Transverse colon (tissue), 4 donors: ENCODE data around the gene KLHL21. TPM values are rescaled to one million over a fixed set of nuclear protein-coding genes. Genes with fewer than 3 reads are reported as not detected.

Experiments
- DNase-seq: peaks from one replicate; pipeline ENCODE4 v3.0.0-alpha.2; 2019
- H3K27ac ChIP-seq, 4 donors: fragments of 200-600 bp; sonication (generic); 2 replicates each; pipeline ENCODE4 v1.5.1; 2016 to 2018; ENCODE audit warnings: inconsistent platforms in 4 of 4
- H3K27me3 ChIP-seq: fragments of 200-600 bp; sonication (generic); 2 replicates; pipeline ENCODE4 v1.5.1; 2017; ENCODE audit warnings: inconsistent platforms
- H3K36me3 ChIP-seq, 4 donors: fragments of 200-600 bp; sonication (generic); 2 replicates each; pipeline ENCODE4 v1.5.1; 2017 to 2019; ENCODE audit warnings: inconsistent platforms in 4 of 4
- H3K4me1 ChIP-seq, 4 donors: fragments of 200-600 bp; sonication (generic); 2 replicates each; pipeline ENCODE4 v1.5.1; 2017 to 2020; ENCODE audit warnings: inconsistent platforms in 4 of 4
- H3K4me3 ChIP-seq, 4 donors: fragments of 200-600 bp; sonication (generic); 1 replicate in 1 of 4; 2 replicates in 3 of 4; pipeline versions ENCODE4 v1.5.1 to v1.6.1; 2017 to 2019; ENCODE audit warnings: inconsistent platforms in 4 of 4
- H3K9me3 ChIP-seq, 2 donors: fragments of 200-600 bp; sonication (generic); 2 replicates each; pipeline ENCODE4 v1.5.1; 2017 to 2019; ENCODE audit warnings: inconsistent platforms in 2 of 2
- EP300 ChIP-seq: sonication (generic); formaldehyde crosslinking; IDR thresholded peaks from one replicate; pipeline ENCODE4 v1.6.1; 2017; ENCODE audit warnings: antibody characterized with exemption, low read depth
- POLR2A ChIP-seq: fragments of 450-650 bp; IDR thresholded peaks from one replicate; pipeline ENCODE4 v1.6.1; 2016; ENCODE audit warnings: antibody characterized with exemption, mild to moderate bottlenecking, moderate library complexity
- POLR2AphosphoS5 ChIP-seq, 3 donors: sonication (generic); formaldehyde crosslinking; IDR thresholded peaks; one replicate each; pipeline ENCODE4 v1.6.1; 2016; ENCODE audit warnings: antibody characterized with exemption in 3 of 3
- WGBS, 2 donors: methylation state at CpG; one replicate each; pipeline ENCODE4 v1.1.5; 2018; ENCODE audit warnings: low coverage in 1 of 2; 5-methylcytosine and 5-hydroxymethylcytosine counted together
- in situ Hi-C, 4 donors: fragments of 200-750 bp; cut with MboI; loops; one replicate each; pipeline versions ENCODE4 v1.15.0 to v1.15.1; 2017; ENCODE audit warnings: low sequenced_read_pairs in 3 of 4, low pct_ligation_motif_present in 1 of 4, low pct_unique_long_range_greater_than_20kb in 1 of 4
- intact Hi-C: fragments of 100-400 bp; cut with DNase I; formaldehyde crosslinking; loops from one replicate; pipeline ENCODE4 v1.15.1; 2023; ENCODE audit warnings: low total_unique reads
- total RNA-seq, 4 donors: library from RNA; depleted of rRNA; stranded (reverse); fragments of >200 nt; gene quantifications; one replicate each; pipeline ENCODE4 v1.1.0, GENCODE V29; 2016
- TF ChIP-seq, protein P1 (sequence below), 5 experiments: fragments of 200-600 bp in 3 of 5; fragments of 450-650 bp in 2 of 5; sonication (generic) in 3 of 5; IDR thresholded peaks; 1 replicate in 2 of 5; 2 replicates in 3 of 5; pipeline ENCODE4 v1.5.1; 2016 to 2017; ENCODE audit warnings: antibody characterized with exemption in 5 of 5, inconsistent platforms in 3 of 5, mild to moderate bottlenecking in 2 of 5, moderate library complexity in 1 of 5

The KLHL21 gene
- total RNA-seq, 4 donors from 2014 or later, result 23.6 to 67.7 (median 36.1) TPM

DNA sequence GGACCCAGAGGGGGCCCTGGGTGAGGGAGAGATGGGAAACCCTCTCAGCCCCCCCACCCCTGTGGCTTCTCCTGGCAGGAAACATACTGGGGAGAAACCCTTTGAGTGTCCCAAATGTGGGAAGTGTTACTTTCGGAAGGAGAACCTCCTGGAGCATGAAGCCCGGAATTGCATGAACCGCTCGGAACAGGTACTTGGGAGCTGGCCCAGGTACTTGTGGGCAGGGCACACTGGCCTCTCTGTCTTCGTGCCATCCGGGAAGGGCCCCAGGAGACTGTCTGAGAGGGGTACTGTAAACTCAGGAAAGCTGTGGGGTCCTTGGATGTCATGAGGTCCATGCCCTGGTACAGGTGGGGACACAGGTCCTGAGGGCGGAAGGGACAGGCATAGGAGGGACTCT, 16.8 kb downstream of the KLHL21 start:
- no peak overlapping the region for H3K27ac ChIP-seq
- intact Hi-C loops, result no loop called here
- no peak overlapping the region for H3K4me3 ChIP-seq
- in situ Hi-C loops, result no loop called here
- H3K27me3 ChIP-seq, result no peaks in the 10 kb centered on the region
- DNase-seq, result no peak
- peaks cover 10 to 39% (median 30%) of the 10 kb centered on the region in 4 donors for H3K4me1 ChIP-seq
- 97% methylated on average over 7 of the region's 7 CpGs; no CpG with 5 or more reads in 1 of the 2 donors for WGBS, 2 donors
- TF ChIP-seq, protein P1, sequence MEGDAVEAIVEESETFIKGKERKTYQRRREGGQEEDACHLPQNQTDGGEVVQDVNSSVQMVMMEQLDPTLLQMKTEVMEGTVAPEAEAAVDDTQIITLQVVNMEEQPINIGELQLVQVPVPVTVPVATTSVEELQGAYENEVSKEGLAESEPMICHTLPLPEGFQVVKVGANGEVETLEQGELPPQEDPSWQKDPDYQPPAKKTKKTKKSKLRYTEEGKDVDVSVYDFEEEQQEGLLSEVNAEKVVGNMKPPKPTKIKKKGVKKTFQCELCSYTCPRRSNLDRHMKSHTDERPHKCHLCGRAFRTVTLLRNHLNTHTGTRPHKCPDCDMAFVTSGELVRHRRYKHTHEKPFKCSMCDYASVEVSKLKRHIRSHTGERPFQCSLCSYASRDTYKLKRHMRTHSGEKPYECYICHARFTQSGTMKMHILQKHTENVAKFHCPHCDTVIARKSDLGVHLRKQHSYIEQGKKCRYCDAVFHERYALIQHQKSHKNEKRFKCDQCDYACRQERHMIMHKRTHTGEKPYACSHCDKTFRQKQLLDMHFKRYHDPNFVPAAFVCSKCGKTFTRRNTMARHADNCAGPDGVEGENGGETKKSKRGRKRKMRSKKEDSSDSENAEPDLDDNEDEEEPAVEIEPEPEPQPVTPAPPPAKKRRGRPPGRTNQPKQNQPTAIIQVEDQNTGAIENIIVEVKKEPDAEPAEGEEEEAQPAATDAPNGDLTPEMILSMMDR (IDR thresholded peaks at IDR 0.05), result no peak
- TF ChIP-seq EP300, result no peak
- TF ChIP-seq POLR2A, result no peak
- no peak for TF ChIP-seq POLR2AphosphoS5 (IDR thresholded peaks at IDR 0.05)
- peaks cover 0 to 16% (median 4%) of the 10 kb centered on the region in 4 donors for H3K36me3 ChIP-seq
- no peaks in the 10 kb centered on the region for H3K9me3 ChIP-seq

DNA sequence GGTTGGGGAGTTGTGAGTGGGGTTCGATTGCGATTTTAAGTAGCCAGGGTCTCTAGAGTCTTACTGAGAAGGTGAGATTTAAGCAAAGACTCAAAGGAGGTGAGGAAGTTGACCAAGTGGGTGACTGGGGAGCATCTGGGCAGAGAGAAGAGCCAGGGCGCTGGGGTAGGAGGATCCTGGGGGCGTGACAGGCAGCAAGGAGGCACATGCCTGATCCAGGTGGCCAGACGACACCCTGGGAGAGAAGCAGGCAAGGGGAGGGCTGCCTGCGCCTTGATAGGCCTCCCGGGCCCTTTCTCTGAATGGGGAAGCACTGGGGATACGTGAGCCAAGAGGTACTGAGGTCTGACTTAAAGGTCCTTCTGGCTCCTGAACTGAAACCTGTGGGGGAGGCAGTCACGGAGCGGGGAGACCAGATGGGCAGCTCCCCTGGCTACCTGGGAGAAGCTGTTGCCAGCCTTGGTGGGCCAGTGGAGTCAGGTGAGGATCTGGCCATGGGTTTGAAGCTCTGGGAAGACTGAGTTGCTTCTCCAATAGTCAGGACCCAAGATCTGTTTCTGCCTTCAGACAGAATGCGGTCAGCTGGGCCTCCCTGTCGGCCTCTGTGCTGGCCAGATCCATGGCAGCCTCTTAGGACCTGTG, 17.5 kb downstream of the KLHL21 start:
- Histone ChIP-seq H3K36me3 (peaks cover 0 to 16% (median 4%) of the 10 kb centered on the region in 4 donors), H3K27ac (no peak overlapping the region), H3K27me3 (no peaks in the 10 kb centered on the region), H3K4me1 (peaks cover 12 to 45% (median 36%) of the 10 kb centered on the region in 4 donors), H3K4me3 (no peak overlapping the region), H3K9me3 (no peaks in the 10 kb centered on the region)
- WGBS, 2 donors, result 94% methylated on average over 12 of the region's 12 CpGs; no CpG with 5 or more reads in 1 of the 2 donors
- no peak for DNase-seq
- intact Hi-C loops (no loop called here), in situ Hi-C loops (no loop called here)
- TF ChIP-seq, protein P1 (IDR thresholded peaks at IDR 0.05), result no peak
- TF ChIP-seq EP300 (no peak), POLR2A (no peak), POLR2AphosphoS5 (IDR thresholded peaks at IDR 0.05) (no peak)

DNA sequence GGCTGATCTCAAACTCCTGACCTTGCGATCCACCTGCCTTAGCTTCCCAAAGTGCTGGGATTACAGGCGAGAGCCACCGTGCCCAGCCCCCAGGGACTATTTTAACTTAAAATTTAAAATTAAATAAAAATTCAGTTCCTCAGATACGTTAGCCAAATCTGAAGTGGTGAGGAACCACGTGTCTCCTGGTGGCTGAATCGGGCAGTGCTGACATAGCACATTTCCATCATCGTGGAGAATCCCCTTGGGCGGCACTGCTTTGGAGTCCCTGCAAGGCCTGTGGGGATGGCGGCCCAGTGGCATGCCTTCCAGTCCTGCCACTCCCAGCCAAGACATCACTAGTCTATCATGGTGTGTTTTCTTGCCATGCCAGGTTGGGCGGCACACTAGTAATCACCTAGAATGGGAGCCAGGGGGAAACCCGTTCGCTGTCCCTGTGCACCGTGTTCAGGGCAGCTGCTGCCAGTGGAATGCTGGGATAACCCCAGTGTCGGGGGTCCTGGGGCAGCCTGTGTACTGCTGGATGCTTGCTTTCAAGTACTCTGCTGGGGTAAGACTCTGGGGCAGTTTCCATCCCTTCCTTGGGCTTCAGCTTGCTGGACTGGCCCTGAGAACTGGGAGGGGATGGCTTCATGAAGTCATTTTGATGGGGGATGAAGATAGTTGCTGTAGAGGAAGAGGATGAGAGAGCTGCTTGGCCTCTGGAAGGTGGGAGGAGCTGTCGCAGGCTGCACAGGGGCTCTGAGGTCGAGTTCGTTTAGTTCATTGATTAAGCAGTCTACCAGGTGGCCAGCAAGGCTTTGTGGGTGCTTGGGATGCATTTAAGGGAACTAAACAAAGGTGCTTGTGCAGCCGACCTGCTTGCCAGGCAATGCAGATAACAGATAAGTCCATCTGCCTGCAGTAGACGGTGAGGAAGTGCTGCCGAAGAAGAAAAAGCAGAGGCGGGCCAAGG, 18.3 kb downstream of the KLHL21 start:
- Histone ChIP-seq H3K9me3 (no peaks in the 10 kb centered on the region), H3K27me3 (no peaks in the 10 kb centered on the region), H3K36me3 (peaks cover 0 to 9% (median 1%) of the 10 kb centered on the region in 4 donors), H3K4me1 (peaks cover 14 to 45% (median 38%) of the 10 kb centered on the region in 4 donors), H3K4me3 (no peak overlapping the region), H3K27ac (no peak overlapping the region)
- in situ Hi-C loops (no loop called here), intact Hi-C loops (no loop called here)
- WGBS, 2 donors, result 82 to 88% methylated on average over 5 to 21 of the region's 21 CpGs
- TF ChIP-seq POLR2AphosphoS5 (IDR thresholded peaks at IDR 0.05), result no peak
- TF ChIP-seq, protein P1 (IDR thresholded peaks at IDR 0.05), result peak in 2 of 5 experiments; percentile 24
- no peak for DNase-seq

DNA sequence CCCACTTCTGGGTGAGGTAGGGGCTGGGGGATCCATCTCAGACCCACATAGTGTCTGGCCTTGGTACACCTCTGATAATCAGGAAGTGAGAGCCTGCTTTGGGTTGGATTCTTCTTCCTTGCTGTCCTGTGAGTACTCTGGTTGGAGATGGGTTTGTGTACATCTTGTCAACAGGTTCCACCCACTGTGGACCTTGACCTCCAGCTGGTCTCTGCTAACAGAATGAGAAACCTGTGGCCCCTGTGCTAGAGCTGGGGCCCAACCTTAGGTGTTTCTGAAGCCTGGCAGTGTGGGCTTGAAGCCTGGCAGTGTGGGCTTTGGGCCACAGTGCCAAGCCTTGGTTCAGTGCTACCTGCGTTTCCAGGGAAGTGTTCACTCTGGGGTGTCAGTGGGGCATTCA, 20.3 kb downstream of the KLHL21 start:
- Histone ChIP-seq H3K4me1 (peaks cover 17 to 39% (median 37%) of the 10 kb centered on the region in 4 donors), H3K9me3 (no peaks in the 10 kb centered on the region), H3K4me3 (peak overlapping the region in 1 of 4 donors; percentile 98), H3K36me3 (no peaks in the 10 kb centered on the region), H3K27me3 (no peaks in the 10 kb centered on the region), H3K27ac (peak overlapping the region; percentile 89 to 98 (median 96))
- 83% methylated on average over 1 of the region's 1 CpG; no CpG with 5 or more reads in 1 of the 2 donors for WGBS, 2 donors
- TF ChIP-seq POLR2A (peak; percentile 65), POLR2AphosphoS5 (IDR thresholded peaks at IDR 0.05) (peak; percentile 35 to 81 (median 81)), EP300 (no peak)
- TF ChIP-seq, protein P1 (IDR thresholded peaks at IDR 0.05), result no peak
- peak; percentile 88 for DNase-seq
- in situ Hi-C loops, result no loop called here
- intact Hi-C loops, result no loop called here
